ENCODE measurements around the gene LANCL1. TPM values are rescaled to one million over a fixed set of nuclear protein-coding genes. Genes with fewer than 3 reads are reported as not detected.
"Not testable (repeated sequence)": the region's sequence is repeated elsewhere in the genome, so short reads cannot be mapped to it uniquely, and the experiment has no call there.

Gene LANCL1
- total RNA-seq, 1 experiment from 2014 or later, result 35.9 TPM

DNA sequence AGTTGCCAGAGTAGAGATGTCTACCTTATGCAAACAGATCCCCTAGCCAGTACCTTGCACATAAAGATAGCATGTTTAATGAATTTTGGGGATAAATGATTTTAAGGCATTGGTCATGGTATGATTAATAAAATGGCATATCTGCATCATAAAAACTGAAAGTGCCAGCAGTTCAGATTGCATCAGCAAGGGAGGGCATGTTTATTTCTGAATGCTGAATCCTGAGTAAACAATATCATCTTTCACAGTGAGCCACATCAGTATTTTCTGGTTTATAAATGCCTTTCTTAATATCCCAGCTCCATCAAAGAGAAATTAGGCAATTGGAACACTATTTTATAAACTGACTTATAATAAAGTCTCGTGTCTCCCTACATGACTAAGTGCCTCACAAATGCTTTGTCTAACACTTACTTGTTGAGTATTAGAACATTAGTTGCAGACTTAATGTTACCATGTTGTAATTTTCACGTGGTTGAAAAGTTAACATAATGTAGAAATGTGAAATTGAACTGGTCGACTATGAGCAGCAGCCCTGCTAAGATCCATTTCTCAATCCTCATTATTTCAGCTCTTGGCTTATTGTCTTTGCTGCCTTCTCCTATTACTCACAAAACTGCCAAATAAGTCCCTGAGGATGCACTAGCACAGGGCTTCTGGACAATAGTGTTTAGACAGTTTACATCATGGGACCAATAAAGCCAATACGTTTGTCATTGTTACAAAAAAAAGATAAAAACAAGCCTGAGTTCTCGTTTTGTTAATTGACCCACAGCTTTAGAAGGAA lies 48.0 kb downstream of the LANCL1 start:
- POLR2A ChIA-PET, result no interaction called here
- H3K36me3 Mint-ChIP-seq, result peaks cover 86% of the 10 kb centered on the region

DNA sequence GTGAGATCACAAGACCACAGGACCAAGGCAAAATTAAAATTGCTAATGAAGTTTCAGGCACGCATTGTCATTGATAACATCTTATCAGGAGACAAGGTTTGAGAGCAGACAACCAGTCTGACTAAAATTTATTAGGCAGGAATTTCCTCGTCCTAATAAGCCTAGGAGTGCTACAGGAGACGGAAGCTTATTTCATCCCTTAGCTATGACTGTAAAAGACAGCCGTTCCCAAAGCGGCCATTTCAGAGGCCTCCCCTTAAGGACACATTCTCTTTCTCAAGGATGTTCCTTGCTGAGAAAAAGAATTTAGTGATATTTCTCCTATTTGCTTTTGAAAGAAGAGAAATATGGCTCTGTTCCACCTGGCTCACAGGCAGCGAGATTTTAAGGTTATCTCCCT lies 49.2 kb downstream of the LANCL1 start:
- Mint-ChIP-seq H3K9me3 (peaks cover 78% of the 10 kb centered on the region), H3K36me3 (peaks cover 84% of the 10 kb centered on the region)
- H3K27ac Mint-ChIP-seq; H3K4me1 Mint-ChIP-seq; DNase-seq (ENCODE audit: low spot score); POLR2A ChIA-PET; H3K4me3 Mint-ChIP-seq; ATAC-seq; CTCF ChIA-PET; H3K27me3 Mint-ChIP-seq (ENCODE audit: low read depth): not testable (repeated sequence)

More for the DNA sequence above, 48.0 kb downstream of the LANCL1 start:
- TF ChIP-seq ETV6 (CRISPR knock-in tag; IDR thresholded peaks at IDR 0.05), result no peak
- TF ChIP-seq, protein P1, sequence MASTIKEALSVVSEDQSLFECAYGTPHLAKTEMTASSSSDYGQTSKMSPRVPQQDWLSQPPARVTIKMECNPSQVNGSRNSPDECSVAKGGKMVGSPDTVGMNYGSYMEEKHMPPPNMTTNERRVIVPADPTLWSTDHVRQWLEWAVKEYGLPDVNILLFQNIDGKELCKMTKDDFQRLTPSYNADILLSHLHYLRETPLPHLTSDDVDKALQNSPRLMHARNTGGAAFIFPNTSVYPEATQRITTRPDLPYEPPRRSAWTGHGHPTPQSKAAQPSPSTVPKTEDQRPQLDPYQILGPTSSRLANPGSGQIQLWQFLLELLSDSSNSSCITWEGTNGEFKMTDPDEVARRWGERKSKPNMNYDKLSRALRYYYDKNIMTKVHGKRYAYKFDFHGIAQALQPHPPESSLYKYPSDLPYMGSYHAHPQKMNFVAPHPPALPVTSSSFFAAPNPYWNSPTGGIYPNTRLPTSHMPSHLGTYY (CRISPR knock-in tag; IDR thresholded peaks at IDR 0.05), result no peak
- no peak for TF ChIP-seq ZNF263 (CRISPR knock-in tag; IDR thresholded peaks at IDR 0.05; ENCODE audit: low read depth)
- no peak for TF ChIP-seq NR3C1 (CRISPR knock-in tag; conservative IDR thresholded peaks at IDR 0.05; ENCODE audit: low read depth)
- TF ChIP-seq SMAD4 (CRISPR knock-in tag; IDR thresholded peaks at IDR 0.05), result no peak
- TF ChIP-seq TP53 (CRISPR knock-in tag; IDR thresholded peaks at IDR 0.05), result no peak
- no peak for TF ChIP-seq ATF1 (CRISPR knock-in tag; IDR thresholded peaks at IDR 0.05)
- TF ChIP-seq, protein P2, sequence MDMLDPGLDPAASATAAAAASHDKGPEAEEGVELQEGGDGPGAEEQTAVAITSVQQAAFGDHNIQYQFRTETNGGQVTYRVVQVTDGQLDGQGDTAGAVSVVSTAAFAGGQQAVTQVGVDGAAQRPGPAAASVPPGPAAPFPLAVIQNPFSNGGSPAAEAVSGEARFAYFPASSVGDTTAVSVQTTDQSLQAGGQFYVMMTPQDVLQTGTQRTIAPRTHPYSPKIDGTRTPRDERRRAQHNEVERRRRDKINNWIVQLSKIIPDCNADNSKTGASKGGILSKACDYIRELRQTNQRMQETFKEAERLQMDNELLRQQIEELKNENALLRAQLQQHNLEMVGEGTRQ (CRISPR knock-in tag; IDR thresholded peaks at IDR 0.05), result no peak
- TF ChIP-seq, protein P3, sequence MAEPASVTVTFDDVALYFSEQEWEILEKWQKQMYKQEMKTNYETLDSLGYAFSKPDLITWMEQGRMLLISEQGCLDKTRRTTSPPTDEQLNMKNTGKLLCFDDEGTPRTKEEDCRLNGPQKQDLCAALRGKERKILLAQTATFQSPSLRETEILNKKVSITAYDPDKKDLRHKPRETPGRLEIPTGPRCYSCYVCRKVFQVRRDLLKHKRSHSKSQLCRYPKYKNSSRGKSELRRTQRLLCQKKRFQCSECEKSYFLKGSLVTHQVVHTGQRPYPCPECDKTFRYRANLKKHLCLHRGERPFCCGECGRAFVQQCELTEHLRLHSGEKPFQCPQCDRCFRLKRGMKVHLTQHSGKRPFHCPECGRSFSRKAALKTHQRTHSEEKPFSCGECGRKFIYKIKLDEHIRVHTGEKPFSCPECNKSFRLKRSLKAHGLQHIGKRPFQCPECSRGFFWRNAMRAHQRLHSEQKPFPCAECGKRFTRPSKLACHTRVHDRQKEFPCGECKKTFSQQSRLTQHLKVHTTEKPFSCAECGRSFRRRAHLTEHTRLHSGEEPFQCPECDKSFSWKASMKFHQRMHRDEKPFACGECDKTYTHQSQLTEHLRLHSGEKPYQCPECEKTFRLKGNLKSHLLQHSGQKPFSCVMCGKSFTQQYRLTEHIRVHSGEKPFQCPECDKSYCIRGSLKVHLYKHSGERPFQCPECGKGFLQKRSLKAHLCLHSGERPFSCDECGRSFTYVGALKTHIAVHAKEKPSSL (CRISPR knock-in tag; conservative IDR thresholded peaks at IDR 0.05), result no peak
- TF ChIP-seq NR2C2 (CRISPR knock-in tag; IDR thresholded peaks at IDR 0.05), result no peak
- TF ChIP-seq, protein P4, sequence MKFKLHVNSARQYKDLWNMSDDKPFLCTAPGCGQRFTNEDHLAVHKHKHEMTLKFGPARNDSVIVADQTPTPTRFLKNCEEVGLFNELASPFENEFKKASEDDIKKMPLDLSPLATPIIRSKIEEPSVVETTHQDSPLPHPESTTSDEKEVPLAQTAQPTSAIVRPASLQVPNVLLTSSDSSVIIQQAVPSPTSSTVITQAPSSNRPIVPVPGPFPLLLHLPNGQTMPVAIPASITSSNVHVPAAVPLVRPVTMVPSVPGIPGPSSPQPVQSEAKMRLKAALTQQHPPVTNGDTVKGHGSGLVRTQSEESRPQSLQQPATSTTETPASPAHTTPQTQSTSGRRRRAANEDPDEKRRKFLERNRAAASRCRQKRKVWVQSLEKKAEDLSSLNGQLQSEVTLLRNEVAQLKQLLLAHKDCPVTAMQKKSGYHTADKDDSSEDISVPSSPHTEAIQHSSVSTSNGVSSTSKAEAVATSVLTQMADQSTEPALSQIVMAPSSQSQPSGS (CRISPR knock-in tag; IDR thresholded peaks at IDR 0.05; ENCODE audit: borderline replicate concordance, low read depth), result no peak
- TF ChIP-seq, protein P5, sequence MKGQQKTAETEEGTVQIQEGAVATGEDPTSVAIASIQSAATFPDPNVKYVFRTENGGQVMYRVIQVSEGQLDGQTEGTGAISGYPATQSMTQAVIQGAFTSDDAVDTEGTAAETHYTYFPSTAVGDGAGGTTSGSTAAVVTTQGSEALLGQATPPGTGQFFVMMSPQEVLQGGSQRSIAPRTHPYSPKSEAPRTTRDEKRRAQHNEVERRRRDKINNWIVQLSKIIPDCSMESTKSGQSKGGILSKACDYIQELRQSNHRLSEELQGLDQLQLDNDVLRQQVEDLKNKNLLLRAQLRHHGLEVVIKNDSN (CRISPR knock-in tag; IDR thresholded peaks at IDR 0.05), result no peak
- no peak for TF ChIP-seq CREM (CRISPR knock-in tag; IDR thresholded peaks at IDR 0.05)
- TF ChIP-seq, protein P6, sequence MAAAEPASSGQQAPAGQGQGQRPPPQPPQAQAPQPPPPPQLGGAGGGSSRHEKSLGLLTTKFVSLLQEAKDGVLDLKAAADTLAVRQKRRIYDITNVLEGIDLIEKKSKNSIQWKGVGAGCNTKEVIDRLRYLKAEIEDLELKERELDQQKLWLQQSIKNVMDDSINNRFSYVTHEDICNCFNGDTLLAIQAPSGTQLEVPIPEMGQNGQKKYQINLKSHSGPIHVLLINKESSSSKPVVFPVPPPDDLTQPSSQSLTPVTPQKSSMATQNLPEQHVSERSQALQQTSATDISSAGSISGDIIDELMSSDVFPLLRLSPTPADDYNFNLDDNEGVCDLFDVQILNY (CRISPR knock-in tag; IDR thresholded peaks at IDR 0.05), result no peak
- TF ChIP-seq, protein P7, sequence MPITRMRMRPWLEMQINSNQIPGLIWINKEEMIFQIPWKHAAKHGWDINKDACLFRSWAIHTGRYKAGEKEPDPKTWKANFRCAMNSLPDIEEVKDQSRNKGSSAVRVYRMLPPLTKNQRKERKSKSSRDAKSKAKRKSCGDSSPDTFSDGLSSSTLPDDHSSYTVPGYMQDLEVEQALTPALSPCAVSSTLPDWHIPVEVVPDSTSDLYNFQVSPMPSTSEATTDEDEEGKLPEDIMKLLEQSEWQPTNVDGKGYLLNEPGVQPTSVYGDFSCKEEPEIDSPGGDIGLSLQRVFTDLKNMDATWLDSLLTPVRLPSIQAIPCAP (CRISPR knock-in tag; IDR thresholded peaks at IDR 0.05), result no peak
- Mint-ChIP-seq H3K4me3 (no peak overlapping the region), H3K4me1 (no peaks in the 10 kb centered on the region), H3K27ac (no peak overlapping the region), H3K9me3 (peaks cover 68% of the 10 kb centered on the region), H3K27me3 (ENCODE audit: low read depth) (no peaks in the 10 kb centered on the region; the same call in 1 of the 2 replicates)
- ATAC-seq (no peak), DNase-seq (ENCODE audit: low spot score) (no peak)
- CTCF ChIA-PET, result no interaction called here
